CD4-positive, alpha-beta T cell treated with Interleukin-10 for 1 hour (primary cell): ENCODE measurements around the gene GLCCI1.

Experiments used
- DNase-seq: peaks from one replicate; pipeline ENCODE4 v3.0.0-alpha.2; 2020

The GLCCI1 gene

DNA sequence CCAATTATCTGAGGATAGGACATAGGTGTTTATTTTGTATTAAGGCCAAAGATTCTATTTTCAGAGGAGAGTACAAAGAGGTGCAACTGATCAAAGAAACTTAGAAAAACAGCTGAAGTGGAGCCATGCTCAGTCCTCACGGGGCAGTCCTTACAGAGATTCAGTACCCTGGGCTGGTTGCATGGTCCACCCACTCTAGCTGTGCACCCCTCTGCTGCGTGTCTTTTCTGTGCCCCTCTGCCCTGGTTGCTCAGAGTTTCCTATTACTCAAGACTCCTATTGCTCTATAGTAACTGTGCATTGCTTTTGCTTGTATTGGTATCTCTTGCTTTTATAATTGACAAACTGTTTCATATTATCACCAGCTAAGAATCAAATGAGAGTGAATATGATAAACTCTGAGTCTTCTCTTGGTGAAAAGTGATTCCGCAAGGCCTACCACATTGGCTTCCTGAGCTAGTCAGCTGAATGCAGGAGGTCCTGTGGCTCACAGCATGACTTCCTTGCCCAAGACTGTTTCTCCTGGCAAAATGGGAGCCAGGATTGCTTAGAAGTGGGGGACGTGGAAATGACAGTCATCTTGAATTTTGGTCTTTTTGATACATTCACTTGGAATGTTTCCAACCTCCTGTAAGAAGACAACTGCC, 137.0 kb downstream of the GLCCI1 start:
- no peak for DNase-seq

DNA sequence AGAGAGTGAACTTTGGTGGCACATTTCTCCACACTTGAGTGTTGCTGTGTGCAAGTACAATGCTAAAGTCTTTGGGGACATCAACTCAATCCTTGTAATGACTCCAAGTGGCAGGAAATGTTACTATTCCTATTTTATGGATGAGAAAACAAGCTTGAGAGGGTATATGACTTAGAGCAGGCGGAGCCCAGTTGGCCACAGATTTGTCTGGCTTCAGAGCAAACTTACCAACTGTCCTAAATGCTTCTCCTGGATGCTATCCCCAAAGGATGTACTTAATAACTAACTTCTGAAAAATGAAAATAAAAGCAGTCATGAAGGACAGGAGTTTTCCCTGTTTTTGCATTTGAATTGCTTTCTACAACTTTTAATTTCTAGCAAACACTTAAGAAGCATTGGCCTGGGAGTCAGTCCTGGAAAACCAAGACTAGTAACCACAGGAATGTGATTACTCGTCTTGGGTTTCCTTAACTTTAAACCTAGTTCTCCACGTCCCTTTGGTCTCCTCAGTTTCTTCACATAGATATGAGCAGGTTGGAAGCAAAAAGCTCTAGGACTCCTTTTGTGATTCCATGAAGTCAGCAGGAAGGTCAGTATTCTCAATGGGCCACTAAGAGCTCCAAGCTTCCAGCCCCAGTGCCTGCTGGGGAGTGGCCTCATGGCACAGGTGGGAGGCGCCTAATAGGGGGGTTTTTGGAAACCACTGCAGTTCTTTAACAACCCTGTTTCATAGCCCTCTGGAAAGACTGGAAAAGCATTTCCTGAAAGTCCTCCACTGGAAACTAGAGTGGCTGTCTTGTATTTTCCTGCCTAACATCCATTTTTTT, 140.8 kb downstream of the GLCCI1 start:
- DNase-seq, result no peak

DNA sequence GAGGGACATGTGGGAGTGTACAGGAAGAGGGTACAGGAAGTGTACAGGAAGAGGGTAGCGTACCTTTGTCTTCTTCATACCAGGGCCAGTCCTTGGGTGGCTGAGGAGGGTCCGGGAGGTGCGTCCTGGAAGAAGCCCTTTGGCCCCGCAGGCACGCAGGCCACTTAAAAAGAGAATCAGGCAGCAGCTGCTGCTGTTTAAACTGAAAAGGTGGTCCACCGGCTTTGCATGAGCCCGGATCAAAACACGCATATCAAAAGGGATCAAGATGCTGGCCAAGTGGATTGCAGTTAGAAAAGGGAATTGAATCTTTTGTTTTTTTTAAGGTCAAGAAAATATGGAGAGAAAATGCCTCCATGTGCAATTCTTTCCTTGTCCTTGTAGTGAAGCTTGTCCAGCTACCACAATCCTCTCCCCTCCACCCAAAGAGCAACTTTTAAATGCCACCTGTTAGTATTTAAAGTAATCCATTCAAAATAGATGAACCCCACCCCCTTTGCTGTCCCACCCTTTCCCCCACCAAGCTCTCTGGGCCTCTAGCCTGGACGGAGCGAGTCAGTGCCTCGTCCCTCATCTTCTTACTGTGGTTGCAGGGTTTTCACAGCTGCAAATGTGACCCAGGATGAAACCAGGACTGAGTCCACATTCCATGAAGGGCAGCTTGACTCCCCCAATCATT, 142.8 kb downstream of the GLCCI1 start:
- DNase-seq, result no peak

DNA sequence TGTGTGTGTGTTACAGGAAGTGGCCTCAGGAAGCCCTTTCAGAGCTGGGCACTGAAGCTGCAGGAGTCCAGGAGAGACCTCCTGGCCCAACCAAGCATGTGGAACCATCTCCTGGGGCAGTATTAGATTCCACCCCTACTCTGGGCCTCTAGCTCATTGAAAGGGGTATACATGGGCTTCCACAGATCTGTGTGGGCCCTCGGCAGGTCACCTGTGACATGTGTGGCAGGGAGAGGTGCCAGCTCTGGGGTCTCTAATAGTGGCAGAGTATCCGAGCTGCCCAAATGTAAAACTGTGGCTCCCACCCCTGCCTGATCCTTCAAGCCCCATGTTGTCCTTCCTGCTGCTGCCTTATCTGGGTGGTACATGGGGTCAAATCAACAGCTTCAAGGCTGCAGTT, 144.1 kb downstream of the GLCCI1 start:
- DNase-seq, result no peak

DNA sequence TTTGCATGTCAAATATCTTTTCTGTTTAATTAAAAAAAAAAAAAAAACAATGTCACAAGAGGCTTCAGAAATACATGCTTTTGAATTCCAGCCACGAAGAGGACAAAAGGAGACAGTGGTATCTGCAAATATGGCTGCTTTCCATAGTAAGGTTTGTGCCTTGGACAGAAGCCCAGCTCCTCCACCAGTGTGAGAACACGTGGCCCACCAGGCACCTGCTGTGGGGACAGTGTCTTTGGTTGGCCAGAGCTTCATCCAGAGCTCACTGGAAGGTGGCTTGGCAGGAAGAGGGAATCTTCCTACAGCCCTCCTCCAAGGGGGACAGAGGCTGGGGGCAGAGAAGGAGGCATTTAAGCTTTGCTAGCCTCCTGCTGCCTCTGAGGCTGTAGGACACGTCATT, 144.6 kb downstream of the GLCCI1 start:
- DNase-seq, result no peak

DNA sequence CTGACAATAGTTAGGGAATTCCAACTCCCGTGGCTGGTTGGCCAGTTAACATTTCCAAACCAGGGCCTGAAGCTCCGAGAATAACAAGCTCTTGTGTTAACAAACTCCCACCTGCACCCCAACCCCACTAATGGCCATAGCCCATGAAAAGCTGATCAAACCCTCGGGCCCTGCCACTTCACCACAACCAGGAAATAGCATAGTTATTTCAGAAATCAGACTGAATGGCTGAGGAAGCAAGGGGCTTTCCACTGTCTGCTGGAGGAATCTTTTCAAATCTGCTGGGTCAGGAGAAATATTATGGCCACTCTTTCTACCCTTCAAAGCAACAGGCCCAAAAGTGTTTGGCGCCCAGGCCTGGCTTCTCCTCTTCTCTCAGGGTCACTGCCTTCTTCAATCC, 145.6 kb downstream of the GLCCI1 start:
- peak; percentile 41 for DNase-seq

DNA sequence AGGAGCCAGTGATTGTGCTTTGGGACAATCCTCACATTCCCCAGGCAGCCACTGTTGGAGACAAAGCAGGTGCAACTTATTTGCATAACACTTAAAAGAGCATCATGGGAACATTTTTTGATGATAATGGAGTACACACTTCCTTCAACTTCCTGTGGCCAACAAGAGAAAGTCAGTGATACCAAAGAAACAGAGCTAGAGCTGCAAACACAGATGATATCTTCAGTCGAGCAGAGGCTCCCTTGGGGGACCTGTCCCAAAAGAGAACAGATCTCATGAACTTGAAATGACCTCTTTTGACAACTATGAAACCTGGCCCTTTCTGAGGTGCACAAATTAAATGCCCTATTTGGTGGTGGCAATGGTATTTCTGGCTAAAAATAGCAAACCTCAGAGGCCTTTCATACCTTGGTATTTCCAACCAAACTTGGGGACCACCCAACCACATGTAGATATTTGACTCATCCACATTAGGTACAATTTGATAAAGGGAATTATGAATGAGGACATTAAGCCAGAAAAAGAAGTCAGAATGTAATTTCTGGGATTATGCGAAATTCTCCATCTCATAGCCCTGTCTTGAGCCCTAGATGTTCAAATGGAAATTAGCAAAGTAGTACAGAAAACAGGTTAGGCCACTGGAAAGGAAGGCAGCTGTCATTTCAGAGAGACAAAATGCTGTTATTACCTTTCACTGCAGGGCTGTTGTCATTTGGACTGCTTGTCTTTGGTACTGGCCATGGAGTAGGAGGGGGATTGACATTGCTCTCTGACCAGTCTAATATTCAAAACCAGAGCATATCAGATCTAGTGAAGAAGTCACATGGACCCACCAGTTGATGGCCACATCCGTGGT, 147.2 kb downstream of the GLCCI1 start:
- no peak for DNase-seq

DNA sequence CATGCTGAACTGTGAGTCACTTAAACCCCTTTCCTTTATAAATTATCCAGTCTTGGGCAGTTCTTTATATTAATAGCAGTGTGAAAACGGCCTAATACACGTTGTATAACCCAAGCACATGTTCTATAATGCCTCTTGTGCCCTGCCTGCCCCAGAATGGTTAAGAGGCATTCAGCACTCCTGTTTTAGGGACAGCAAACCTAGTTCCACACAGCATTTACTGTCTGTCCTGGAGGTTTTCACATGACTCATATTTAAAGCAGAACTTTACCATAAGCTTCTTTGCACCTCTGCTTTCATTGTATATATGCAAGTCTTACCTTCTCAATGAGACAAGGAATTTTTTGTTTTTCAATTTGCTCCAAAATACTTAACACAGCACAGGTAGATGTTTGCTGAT, 148.6 kb downstream of the GLCCI1 start:
- no peak for DNase-seq

DNA sequence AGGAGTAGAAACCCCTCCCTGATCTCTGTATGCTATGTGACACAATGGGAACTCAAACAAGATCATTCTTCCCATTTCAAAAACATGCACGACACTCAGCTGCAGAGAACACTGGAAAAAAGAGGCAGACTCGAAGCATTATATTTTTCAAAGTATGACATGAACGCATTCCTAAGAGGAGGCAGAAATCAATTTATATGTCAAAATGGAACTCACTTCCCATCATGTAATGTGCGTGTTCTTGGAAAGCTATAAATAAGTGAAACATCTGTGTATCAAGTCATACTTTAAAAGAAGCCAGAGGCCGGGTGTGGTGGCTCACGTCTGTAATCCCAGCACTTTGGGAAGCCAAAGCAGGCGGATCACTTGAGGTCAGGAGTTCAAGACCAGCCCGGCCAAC, 150.7 kb downstream of the GLCCI1 start:
- no peak for DNase-seq

DNA sequence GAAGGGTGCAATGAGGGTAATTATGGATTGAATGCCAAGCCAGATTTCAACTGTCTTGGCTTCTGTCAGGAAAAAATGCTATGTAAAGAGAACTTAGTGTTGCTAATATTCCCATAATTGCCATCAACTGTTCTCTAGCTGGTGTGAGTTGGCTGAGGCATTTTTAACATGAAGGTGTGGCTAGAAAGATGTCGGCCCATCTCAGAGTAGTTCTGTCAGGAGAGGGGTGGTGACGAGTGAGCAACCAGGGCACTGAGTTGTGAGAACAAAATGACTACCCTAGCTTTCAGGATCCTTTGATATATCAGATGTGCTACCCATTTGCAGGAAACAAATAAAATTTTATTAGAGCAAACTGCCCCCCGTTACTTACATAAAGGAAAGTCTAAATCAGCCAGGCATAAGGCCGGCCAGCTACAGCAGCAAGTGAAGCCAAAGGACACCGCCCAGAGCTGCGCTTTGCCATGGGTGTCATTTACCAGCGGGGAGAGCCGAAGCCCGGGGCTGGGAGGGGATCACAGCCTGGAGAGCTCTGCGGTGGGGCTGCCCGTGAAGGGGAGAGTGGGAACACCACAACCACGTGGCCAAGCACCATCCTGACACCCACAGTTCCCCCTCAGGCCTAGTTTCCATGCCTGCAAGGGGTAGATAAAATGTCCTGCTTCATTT, 151.9 kb downstream of the GLCCI1 start:
- DNase-seq, result no peak

DNA sequence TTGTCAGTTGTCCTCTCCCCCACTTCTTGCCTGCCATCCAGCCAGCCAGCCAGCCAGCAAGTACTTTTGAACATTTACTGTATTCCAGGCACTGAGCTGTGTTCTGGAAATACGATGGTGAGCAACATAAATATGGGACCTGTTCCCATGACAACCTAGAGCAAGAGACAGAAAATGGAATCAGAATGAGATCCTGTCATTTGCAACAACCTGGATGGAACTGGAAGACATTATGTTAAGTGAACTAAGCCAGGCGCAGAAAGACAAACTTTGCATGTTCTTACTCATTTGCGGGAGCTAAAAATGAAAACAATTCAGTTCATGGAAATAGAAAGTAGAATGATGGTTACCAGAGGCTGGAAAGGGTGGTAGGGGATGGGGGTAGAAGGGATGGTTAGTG, 152.6 kb downstream of the GLCCI1 start:
- no peak for DNase-seq

DNA sequence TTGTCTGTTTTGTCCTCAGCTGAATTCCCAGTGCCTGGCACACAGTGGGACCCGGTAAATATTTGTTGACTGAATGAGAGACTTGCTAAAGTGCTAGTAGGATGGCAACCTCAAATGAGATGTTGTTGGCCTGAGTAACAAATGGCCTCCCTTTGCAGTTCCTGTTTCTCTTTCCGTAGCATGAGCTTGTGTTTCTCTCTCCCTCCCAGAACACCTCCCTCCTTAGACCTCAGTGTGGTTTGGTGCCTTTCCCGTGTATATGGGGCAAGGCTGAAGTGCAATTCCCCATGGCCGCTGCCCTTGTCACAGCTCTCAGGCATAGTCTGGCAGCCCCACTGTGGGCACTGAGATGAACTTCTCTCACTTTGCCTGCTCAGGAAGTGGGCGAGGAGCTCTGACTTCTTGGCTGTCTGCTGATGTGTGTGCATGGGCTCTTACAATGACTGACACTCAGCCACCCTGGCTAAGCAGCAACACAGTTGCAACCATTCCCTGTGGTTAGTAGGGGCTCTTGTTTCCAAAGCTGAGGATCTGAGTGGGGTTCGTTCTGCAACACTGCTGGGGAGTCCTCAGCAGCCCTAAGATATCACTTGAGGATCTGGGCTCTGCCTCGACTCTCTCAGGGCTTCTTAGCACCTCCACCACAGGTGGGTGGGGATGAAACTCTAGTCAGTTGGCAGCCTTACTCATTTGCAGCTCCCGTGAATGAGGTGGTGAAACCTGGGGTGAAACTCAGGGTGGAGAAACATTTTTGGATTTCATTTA, 157.3 kb downstream of the GLCCI1 start:
- DNase-seq, result peak; percentile 85

DNA sequence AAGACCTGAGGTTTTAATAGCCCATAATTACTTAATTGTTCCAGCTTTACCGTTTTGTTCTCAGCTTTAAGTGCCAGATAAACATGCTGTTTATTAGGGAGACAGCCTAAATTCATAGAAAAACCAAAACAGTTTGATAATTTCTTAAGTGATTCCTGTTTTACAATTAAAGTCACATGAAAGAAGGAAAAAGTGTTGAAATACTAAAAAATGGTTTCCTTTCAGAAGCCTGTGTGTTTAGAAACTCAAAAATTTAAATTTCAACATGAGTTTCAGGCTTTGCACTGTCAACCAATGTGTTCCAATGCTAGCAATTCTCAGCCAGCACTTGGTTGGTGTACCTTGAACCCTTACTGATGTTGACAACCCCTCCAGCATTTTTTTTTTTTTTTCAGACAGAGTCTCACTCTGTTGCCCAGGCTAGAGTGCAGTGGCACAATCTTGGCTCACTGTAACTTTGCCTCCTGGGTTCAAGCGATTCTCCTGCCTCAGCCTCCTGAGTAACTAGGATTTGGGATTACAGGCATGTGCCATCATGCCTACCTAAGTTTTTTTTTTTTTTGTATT, 158.1 kb downstream of the GLCCI1 start:
- DNase-seq, result no peak

DNA sequence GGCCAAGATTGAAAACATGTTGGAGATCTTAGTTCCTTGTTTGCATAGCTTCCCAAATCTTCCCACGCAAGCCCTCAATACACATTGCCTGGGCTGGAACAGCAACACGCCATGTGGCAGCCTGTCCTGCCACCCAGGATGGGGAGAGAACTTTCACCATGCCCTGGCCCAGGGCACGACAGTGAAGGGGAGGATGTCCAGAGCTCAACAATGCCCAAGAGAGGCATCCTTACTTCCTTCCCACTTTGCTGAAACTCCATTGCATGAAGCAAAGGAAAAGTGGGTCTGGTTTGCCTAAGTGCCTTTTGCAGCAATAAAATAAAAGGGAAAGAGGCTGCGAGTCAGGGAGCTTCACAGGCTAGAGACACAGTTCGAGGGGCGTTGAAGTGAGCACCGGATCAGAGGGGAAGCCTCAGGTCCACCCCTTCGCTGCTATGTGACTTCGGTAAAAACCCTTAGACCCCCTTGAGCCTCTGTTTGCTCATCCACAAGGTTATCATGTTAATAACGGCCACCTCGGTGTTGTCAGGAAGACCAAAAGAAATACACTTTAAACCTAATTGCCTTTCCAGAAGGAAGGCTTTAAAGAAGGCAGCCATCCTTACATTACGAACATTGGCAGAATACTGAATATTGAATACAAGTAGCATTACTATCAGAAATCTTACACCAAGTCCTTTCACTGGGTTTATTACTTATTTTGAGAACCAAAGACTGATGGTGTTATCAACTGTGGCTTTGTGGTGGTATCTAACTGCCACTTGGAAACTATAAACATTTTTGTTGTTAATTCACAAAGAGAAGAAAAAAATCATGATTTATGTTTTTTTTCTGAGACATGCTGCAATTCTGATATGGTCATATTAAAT, 160.1 kb downstream of the GLCCI1 start:
- DNase-seq, result peak; percentile 47

DNA sequence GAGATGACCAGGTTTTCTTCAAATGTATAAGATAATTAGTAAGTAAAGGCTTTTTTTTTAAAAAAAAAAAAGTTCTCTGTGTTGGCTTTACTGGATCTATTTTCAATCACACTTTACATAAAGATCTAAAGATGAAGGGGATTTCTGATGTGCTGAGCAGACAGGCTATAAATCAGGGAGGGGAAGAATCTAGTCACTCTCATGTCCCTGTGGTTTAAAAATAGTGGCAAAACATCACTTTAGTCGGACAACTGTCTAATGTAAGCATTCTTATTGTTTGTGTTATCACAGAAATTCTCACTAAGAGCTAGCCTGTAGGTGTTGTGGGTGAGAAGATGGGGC, 160.7 kb downstream of the GLCCI1 start:
- DNase-seq, result peak; percentile 49

DNA sequence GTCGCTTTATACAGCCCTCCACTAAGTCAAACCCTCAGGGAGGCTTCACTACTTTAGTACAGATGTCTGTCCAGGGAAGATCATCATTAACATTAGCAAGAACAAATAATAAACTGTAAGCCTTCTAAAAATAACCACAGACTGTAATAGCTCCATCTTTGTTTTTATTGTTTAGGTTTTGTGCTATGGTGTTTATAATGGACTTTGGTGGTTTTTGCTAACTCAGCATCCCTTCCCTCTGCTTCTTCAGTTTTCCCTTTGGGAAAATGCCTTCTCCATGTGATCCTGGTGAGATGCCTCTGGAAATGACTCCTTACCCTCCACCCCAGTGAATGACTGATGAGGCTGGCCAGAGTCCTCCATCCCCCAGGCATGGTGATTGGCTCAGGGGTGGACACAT, 162.1 kb downstream of the GLCCI1 start:
- no peak for DNase-seq

DNA sequence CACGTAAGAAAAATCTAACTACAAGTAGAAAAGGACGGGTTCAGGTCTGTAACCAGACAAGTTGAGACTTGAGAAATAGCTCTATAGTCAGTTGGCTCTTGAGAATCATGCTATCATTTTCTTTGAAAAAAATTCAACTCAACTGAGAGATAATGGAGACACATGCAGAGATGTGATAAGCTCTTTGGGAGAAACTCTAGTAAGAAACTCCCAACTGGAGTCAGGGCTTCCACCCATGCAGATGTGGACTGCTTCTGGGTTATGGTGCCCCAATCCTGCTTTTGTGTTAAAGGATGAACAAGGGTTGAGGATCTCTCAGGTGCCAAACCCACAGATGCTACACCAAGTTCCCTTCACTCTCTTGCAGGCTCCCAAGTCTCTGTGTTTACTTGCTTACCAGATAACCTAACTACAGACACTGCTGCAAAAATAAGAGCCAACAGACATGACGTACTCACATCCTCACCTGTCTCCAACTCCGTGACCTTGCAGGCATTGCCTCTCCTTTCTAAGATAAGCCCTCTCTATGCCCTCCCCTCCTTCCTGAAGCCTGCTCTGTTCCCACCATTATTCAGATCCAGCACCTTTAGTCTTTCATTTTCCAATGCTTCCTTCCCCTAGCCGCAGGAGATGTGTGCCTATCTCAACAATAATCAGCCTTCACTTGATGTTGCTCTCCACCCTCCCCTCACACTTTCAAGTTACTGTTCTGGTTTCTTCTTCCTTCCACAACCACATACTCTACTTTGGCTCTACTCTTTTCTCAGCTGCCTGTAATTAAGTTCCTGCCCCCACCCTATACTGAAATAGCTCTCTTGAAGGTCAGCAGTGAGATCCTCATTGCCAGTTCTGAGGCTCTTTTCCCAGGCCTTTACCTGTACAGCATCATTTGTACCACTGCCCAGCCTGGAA, 163.4 kb downstream of the GLCCI1 start:
- DNase-seq, result peak; percentile 72

DNA sequence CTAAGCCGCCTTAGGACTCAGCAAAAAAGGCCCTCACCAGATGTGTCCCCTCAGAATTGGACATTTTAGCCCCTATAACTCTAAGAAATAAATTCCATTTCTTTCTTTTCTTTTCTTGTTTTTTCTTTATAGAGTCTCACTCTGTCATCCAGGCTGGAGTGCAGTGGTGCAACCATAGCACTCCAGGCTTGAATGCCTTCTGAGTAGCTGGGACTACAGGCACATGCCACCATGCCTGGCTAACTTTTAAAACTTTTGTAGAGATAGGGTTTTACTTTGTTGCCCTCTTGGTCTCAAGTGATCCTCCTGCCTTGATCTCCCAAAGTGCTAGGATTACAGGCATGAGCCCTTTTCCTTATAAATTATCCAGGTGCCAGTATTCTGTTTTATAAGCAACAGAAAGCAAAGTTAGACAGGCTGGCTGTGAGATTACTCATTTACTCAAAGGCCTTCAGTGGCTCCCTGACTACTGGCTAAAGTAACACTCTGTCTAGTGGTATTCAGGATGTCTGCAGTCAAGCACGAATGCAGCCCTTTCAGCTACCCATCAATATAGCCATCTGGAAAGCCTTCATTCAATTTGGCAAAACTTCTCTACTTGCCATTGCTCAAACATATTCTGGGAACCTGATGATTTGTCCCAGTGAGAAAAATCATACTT, 164.7 kb downstream of the GLCCI1 start:
- no peak for DNase-seq
